GM12864 (cell line): ENCODE results near the gene RAB7A.

Experiments
- DNase-seq: peaks from one replicate; pipeline ENCODE4 v3.0.0-alpha.2; 2011; ENCODE audit warnings: low read depth
- H3K4me3 ChIP-seq: 2 replicates; pipeline ENCODE4 v1.5.1; 2011; ENCODE audit warnings: mild to moderate bottlenecking, low read depth, low read length, control low read depth
- CTCF ChIP-seq: IDR thresholded peaks from 2 replicates; pipeline ENCODE4 v1.5.1; 2011; ENCODE audit warnings: low read depth, mild to moderate bottlenecking, moderate library complexity, low read length, control low read depth, inconsistent platforms; ENCODE audit errors: missing control alignments

Gene RAB7A

GRCh38 chr3:128850544-128850943 is 124.6 kb downstream of the RAB7A start:
- H3K4me3 ChIP-seq, result no peak overlapping the region
- no peak for TF ChIP-seq CTCF
- DNase-seq, result no peak

- TF ChIP-seq CTCF, result no peak
- no peak for DNase-seq
- H3K4me3 ChIP-seq, result no peak overlapping the region
Measured at GRCh38 chr3:128851601-128852000, 125.6 kb downstream of the RAB7A start.

GRCh38 chr3:128853826-128854225 is 127.8 kb downstream of the RAB7A start:
- H3K4me3 ChIP-seq, result no peak overlapping the region
- TF ChIP-seq CTCF, result no peak
- no peak for DNase-seq

- DNase-seq, result no peak
- no peak for TF ChIP-seq CTCF
- H3K4me3 ChIP-seq, result no peak overlapping the region
Measured at GRCh38 chr3:128854475-128854874, 128.5 kb downstream of the RAB7A start.

- no peak for TF ChIP-seq CTCF
- DNase-seq, result no peak
- H3K4me3 ChIP-seq, result no peak overlapping the region
Measured at GRCh38 chr3:128855569-128855968, 129.6 kb downstream of the RAB7A start.

- TF ChIP-seq CTCF, result no peak
- no peak for DNase-seq
- no peak overlapping the region for H3K4me3 ChIP-seq
Measured at GRCh38 chr3:128858167-128858566, 132.2 kb downstream of the RAB7A start.

- no peak for DNase-seq
- H3K4me3 ChIP-seq, result no peak overlapping the region
- TF ChIP-seq CTCF, result no peak
Measured at GRCh38 chr3:128859630-128860029, 133.6 kb downstream of the RAB7A start.
